GM12874 (cell line): ENCODE measurements around the gene KIAA1549.

Experiments
- TF ChIP-seq, protein P1 (sequence below): IDR thresholded peaks from 2 replicates; pipeline ENCODE4 v1.5.1; 2011; ENCODE audit warnings: low read depth, mild to moderate bottlenecking, control low read depth, low read length, moderate library complexity; ENCODE audit not compliant: insufficient read depth

KIAA1549 gene

GRCh38 chr7:139011373-139011772, 30.2 kb upstream of the KIAA1549 start:
- TF ChIP-seq, protein P1, sequence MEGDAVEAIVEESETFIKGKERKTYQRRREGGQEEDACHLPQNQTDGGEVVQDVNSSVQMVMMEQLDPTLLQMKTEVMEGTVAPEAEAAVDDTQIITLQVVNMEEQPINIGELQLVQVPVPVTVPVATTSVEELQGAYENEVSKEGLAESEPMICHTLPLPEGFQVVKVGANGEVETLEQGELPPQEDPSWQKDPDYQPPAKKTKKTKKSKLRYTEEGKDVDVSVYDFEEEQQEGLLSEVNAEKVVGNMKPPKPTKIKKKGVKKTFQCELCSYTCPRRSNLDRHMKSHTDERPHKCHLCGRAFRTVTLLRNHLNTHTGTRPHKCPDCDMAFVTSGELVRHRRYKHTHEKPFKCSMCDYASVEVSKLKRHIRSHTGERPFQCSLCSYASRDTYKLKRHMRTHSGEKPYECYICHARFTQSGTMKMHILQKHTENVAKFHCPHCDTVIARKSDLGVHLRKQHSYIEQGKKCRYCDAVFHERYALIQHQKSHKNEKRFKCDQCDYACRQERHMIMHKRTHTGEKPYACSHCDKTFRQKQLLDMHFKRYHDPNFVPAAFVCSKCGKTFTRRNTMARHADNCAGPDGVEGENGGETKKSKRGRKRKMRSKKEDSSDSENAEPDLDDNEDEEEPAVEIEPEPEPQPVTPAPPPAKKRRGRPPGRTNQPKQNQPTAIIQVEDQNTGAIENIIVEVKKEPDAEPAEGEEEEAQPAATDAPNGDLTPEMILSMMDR = no peak

- TF ChIP-seq, protein P1 = no peak
These were observed 23.3 kb upstream of the KIAA1549 start for GRCh38 chr7:139004321-139005090.

- TF ChIP-seq, protein P1 = no peak
These were observed 18.2 kb upstream of the KIAA1549 start for GRCh38 chr7:138999414-138999813.

DNA sequence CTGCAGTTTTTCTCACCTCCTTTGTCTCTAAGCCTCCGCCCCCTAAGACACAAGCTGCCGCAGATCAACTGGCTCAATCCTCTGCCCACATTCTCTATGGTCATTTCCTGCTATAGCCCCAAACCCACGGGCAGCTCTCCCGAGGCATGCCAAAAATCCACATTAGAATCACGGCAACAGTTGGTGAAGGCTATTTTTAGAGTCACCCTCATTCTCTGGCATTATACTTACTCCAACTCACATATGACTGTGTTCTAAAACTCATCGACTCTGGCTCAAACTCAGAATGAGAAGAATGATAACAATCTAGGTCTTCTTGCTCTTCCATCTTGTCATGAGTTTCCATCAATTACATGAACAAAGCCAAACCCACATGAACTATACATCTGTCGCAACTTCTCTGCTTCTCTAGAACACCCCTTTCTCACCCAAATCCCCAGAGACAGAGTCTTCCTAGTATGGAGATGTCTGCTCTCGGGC, 10.9 kb upstream of the KIAA1549 start:
- TF ChIP-seq, protein P1 = no peak

DNA sequence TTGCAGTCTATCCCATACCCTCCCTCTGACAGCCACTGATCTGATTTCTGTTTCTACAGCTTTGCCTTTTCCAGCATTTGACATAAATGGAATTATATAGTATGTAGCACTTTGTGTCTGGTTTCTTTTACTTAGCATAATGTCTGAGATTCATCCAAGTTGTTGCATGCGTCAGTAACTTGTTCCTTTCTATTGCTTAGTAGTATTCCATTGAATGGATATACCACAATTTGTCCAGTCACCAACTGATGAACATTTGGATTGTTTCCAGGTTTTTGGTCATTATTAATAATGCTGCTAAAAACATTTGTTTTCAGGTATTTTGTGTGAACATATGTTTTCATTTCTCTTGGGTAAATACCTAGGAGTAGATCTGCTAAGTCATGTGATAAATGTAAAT, 6.5 kb upstream of the KIAA1549 start:
- TF ChIP-seq, protein P1 = no peak

DNA sequence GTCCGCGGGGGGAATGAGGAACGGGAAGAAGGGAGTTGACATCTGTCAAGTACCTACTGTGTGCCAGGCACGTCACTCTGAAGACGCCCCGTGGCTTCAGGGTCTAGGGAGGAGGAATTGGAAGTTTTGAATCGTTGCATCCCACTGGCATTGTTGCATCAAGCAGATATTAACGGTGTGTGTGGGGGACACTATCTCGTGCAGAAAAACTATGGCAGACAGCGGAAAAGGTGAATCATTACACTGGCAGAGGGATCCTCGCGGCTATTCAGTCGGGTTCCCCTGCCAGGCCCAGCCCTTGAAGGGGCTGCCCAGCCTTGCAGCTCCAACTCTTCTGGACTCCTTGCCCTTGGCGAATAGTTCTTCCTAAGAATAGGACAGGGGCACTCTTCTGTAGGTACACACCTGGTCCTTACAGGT, 1.0 kb upstream of the KIAA1549 start:
- TF ChIP-seq, protein P1 = no peak

GRCh38 chr7:138980563-138981291, 462 bp downstream of the KIAA1549 start:
- TF ChIP-seq, protein P1 = no peak
